ENCODE data around the gene PRR35.

DNA sequence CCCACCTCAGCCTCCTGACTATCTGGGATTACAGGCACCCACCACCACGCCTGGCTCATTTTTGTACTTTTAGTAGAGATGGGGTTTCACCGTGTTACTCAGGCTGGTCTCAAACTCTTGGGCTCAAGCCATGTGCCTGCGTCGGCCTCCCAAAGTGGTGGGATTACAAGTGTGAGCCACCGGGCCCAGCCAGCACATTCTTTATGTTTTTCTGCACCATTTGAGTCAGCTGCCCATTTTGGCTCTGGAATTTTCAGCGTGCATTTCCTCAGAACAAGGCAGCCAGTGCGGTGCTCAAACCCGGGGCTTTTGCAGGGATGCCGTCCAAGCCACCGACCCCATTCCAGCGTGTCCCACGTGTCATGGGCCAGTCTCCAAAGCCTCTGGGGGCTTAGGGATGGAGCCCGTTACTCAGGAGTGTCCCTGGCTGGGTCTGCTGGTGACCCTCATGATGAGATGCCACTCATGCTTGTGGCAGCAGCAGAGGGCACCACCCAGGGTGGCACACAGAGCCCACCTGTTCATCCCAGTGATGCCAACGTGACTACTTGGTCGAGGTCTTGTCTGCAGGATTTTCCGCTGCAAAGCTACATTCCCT, 26.0 kb downstream of the PRR35 start:
- TF ChIP-seq, protein P1, sequence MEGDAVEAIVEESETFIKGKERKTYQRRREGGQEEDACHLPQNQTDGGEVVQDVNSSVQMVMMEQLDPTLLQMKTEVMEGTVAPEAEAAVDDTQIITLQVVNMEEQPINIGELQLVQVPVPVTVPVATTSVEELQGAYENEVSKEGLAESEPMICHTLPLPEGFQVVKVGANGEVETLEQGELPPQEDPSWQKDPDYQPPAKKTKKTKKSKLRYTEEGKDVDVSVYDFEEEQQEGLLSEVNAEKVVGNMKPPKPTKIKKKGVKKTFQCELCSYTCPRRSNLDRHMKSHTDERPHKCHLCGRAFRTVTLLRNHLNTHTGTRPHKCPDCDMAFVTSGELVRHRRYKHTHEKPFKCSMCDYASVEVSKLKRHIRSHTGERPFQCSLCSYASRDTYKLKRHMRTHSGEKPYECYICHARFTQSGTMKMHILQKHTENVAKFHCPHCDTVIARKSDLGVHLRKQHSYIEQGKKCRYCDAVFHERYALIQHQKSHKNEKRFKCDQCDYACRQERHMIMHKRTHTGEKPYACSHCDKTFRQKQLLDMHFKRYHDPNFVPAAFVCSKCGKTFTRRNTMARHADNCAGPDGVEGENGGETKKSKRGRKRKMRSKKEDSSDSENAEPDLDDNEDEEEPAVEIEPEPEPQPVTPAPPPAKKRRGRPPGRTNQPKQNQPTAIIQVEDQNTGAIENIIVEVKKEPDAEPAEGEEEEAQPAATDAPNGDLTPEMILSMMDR (IDR thresholded peaks at IDR 0.05): no peak
- no peak for TF ChIP-seq ZFX (IDR thresholded peaks at IDR 0.05; ENCODE audit: borderline replicate concordance)

Measured in 22Rv1 (cell line).